DMS 273 (cell line): ENCODE results near the gene MTG2.
A peak's percentile ranks its signal among the peaks of the same experiment; 100 is the strongest.

ENCODE experiments used
- DNase-seq: peaks from one replicate; lab custom pipeline; 2025; ENCODE audit not compliant: unreplicated experiment; lab: John Stamatoyannopoulos, UW

Gene MTG2

GRCh38 chr20:62232770-62233645 is 50.2 kb downstream of the MTG2 start:
- peak; percentile 76 for DNase-seq

- no peak for DNase-seq
These were observed 50.9 kb downstream of the MTG2 start for GRCh38 chr20:62233684-62234083.

- DNase-seq, result no peak
These were observed 51.5 kb downstream of the MTG2 start for GRCh38 chr20:62234339-62234738.

GRCh38 chr20:62235001-62235776 is 52.4 kb downstream of the MTG2 start:
- DNase-seq, result peak; percentile 45

- DNase-seq, result no peak
These were observed 52.9 kb downstream of the MTG2 start for GRCh38 chr20:62235777-62236157.

GRCh38 chr20:62236200-62236599 is 53.4 kb downstream of the MTG2 start:
- no peak for DNase-seq

- DNase-seq, result peak; percentile 38
These were observed 54.1 kb downstream of the MTG2 start for GRCh38 chr20:62236766-62237513.

GRCh38 chr20:62237514-62237800 is 54.6 kb downstream of the MTG2 start:
- no peak for DNase-seq

- peak; percentile 99 for DNase-seq
These were observed 55.2 kb downstream of the MTG2 start, which contains the start of gene OSBPL2 for GRCh38 chr20:62237801-62238568. Gene OSBPL2 (plus strand): TSS chr20:62238521. CDS start chr20:62256185, 17,664 bp downstream.

- peak; percentile 44 for DNase-seq
These were observed 55.9 kb downstream of the MTG2 start for GRCh38 chr20:62238569-62239277.

GRCh38 chr20:62239278-62239879 is 56.6 kb downstream of the MTG2 start:
- no peak for DNase-seq

- no peak for DNase-seq
These were observed 57.3 kb downstream of the MTG2 start for GRCh38 chr20:62240020-62240685.

- no peak for DNase-seq
These were observed 58.7 kb downstream of the MTG2 start for GRCh38 chr20:62241506-62241905.

- DNase-seq, result no peak
These were observed 59.3 kb downstream of the MTG2 start for GRCh38 chr20:62242176-62242575.

- no peak for DNase-seq
These were observed 60.3 kb downstream of the MTG2 start for GRCh38 chr20:62243106-62243505.

- DNase-seq, result no peak
These were observed 61.2 kb downstream of the MTG2 start for GRCh38 chr20:62243906-62244515.

GRCh38 chr20:62244644-62245108 is 61.8 kb downstream of the MTG2 start:
- no peak for DNase-seq

- no peak for DNase-seq
These were observed 63.1 kb downstream of the MTG2 start for GRCh38 chr20:62245911-62246280.

GRCh38 chr20:62246431-62246830 is 63.6 kb downstream of the MTG2 start:
- DNase-seq, result no peak
